ENCODE data around the gene GUCD1. TPM values are rescaled to one million over a fixed set of nuclear protein-coding genes. Genes with fewer than 3 reads are reported as not detected.
A peak's percentile ranks its signal among the peaks of the same experiment; 100 is the strongest.
"Not testable (repeated sequence)": the region's sequence is repeated elsewhere in the genome, so short reads cannot be mapped to it uniquely, and the experiment has no call there.

GUCD1 gene
- total RNA-seq, 1 donor from 2014 or later, result 242 TPM

DNA sequence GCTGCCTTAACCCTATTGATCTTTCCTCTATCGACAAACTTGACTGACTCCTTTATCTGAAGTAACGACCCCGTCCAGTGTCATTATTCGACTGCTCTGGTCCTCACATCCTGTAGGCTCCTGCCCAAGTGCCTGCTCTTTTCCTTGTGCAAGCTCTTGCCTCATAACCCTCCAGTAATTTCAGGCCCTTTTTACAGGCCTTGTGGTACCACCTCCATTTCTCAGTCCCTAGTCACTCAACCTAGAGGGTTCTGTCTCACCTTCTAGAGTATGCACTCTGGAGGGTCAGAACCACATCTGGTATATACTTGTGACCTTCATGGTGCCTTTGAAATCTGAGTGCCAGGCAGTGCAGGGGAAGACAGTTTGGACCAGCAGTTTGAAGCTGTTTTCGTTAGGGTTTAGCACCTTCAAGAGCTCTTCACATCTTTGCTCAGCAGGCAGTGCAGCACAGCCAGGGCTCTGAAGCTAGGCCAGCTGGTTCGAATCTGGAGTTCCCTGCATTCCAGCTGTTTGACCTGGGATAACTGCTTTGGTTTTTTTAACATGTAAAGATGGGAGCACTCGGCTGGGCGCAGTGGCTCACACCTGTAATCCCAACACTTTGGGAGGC lies 12.1 kb upstream of the GUCD1 start:
- no peak for DNase-seq (ENCODE audit: low read depth)

DNA sequence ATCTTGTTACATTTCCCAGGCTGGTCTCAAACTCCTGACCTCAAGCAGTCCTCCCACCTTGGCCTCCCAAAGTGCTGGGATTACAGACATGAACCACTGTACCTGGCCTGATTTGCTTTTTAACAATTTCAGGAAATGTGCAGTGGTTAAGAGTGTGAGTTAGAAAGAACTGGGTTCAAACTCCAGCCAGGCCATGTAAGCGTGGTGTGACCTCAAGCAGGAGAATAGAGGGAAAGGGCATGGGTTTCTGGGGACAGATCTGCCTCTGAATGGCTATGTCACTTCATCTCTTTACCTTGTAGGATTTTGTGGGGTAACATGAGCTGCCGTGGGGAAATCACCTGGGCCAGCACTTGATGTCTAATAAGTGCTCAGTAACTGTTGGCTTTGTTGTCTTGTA lies 10.1 kb upstream of the GUCD1 start:
- DNase-seq (ENCODE audit: low read depth), result no peak

DNA sequence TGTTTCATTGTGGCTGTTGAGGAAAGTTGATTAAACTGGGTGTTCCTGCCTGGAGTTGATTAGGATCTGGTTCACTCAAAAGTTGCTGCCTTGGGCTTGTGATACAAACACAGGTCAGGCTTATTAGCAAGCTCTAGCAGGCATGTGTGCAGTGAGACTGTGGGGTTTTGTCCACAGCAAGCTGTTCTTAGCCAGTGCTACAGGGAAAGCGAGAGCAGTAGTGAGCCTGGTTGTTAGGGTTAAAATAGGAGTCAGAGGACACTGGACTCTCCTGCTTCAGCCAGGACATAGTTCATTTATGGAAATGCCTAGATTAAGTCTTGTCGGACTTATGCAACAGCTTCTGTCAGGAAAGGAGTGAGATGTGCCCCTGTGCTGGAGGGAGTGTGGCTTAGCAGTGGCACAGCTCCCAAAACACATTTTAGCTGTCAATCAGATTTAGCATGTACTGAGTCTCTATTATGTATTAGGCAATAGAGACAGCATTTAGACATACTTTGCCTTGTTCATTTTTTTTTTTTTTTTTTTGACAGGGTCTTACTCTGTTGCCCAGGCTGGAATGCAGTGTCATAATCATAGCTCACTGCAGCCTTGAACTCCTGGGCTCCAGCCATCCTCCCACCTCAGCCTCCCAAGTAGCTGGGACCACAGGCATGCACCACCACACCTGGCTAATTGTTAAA lies 9.6 kb upstream of the GUCD1 start:
- peak; percentile 72 for DNase-seq (ENCODE audit: low read depth)

DNA sequence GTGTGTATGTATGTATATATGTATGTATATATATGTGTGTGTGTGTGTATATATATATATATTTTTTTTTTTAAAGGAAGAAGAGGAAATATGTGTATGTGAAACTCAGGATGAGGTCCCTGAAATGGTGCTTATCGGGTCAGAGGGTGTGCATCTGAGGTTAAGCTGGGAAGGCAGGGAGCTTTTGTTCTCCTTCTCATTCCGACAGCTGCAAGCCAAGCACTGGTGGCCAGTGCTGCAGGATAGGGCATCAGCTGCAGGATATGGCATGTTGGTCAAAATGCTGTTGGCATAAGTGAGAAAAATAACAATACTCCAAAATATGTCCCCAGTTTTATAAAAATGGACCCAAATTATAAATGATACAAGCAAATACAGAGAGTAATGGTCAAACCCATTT lies 8.3 kb upstream of the GUCD1 start:
- peak; percentile 84 for DNase-seq (ENCODE audit: low read depth)

DNA sequence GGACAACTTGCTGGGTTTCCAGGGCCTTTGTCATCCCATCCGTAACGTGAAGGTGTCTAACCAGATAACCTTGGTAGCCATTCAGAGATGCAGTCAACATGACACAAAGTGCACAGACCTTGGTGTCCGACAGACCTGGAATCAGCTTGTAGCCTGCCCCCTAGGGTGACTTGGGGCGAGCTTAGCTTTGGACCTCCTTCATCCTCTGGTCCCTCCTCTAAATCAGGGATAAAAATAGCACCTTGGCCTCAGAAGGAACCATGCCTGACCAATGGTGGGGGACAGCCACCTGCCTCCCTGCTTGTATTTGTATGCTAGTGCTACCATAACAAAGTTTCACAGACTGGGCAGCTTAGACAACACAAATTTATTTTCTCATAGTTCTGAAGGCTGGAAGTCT lies 4.5 kb upstream of the GUCD1 start:
- DNase-seq (ENCODE audit: low read depth), result peak; percentile 78

DNA sequence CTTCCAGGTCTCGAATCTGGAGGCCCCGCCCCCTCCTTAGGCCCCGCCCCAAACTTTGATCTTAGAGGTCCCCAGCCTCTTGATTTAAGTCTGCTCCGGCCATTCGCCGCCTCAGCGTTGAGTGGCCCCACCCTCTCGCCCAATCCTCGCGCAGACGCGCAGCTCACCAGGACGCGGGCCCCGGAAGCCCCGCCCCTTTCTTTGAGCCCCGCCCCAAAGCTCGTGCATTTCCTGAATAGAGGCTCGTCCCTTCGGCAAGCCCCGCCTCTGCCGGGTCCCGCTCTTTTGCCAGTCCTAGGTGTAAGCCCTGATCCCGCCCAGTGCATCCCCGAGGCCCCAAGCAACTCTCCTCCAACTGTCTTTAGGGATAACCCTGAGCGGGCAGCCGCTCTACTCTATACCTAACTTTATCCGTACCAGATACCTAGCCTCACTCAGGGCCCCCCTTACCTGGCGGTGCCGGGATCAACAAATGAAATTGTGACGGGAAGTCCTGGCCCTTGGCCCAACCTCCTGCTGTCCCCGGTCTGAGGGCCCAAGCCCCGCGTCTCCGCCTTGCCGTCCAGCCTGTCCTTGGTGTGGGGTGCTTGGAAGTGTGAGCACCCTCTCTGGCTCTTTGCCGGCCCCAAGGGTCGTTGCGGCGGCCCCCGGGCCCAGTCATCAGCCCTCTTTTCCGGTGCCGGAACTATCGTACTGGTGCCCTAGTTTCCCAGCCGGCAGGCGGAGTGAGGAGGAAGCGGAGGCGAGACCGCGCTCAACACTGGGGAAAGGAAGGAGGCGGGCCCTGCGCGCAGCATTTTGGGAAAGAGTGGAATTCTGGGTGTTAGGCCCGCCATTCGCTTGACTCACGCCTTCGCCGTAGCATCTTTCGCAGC lies 464 bp upstream of the GUCD1 start, which contains the start of gene SNRPD3:
Gene SNRPD3, plus strand, starts transcription at position 835 of the 875 bp plus-strand sequence. CDS start 1,676 bp downstream, outside the sequence.
- DNase-seq (ENCODE audit: low read depth), result peak; percentile 99

DNA sequence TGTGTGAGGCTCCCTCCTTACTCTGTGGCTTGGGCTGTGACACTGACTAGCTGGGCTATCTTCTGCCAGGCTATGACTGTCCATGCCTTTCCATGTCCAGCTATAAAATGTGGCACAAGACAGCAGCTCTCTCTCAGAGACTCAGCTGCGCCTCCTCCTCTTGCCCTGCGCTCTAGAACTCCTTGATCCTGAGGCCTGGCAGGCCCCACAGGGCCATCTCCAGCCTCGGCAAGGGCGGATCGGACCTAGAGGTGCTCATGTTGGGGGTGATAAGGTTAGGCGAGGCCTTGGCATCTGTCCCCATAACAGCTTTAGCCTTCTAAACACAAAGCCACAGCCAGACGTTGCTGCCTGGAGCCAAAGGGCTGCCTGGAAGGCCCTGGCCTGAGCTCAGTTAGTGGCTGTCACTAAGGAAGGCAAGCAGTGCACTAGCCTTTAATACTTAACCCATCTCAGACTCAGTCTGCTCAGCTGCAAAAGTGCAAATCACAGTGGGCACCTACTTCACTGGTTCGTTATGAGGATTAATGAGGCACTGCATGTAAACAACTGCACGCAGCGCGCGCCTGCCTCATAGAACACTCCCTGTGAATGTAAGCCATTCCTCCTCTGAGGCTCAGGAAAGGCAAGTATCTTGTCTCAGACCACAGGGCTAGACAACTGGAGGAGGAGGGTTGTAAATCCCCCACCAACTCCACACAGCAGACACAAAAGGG lies 1.2 kb downstream of the GUCD1 start:
- peak; percentile 55 for DNase-seq (ENCODE audit: low read depth)

DNA sequence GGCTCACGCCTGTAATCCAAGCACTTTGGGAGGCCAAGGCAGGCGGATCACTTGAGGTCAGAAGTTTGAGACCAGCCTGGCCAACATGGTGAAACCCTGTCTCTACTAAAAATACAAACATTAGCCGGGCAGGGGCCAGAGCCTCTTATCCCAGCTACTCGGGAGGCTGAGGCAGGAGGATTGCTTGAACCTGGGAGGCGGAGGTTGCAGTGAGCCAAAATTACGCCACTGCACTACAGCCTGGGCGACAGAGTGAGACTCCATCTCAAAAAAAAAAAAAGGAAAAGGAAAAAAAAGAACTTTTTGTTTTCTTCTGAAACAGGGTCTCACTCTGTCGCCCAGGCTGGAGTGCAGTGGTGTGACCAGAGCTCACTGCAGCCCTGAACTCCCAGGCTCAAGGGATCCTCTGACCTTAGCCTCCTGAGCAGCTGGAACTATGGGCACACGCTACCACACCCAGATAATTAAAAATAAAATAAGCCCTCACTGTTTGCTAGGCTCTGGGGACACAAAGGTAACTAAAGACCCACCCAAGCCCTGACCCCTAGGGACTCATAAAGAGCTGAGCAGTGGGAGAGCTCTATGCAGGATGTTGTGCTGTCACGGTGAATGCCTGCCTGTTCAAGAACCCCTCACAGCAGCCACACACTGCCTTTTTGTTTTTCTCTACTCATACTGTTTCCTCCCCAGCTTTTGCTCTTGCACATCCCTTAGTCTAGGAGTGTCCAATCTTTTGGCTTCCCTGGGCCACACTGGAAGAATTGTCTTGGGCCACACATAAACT lies 2.2 kb downstream of the GUCD1 start:
- not testable (repeated sequence) for DNase-seq (ENCODE audit: low read depth)

DNA sequence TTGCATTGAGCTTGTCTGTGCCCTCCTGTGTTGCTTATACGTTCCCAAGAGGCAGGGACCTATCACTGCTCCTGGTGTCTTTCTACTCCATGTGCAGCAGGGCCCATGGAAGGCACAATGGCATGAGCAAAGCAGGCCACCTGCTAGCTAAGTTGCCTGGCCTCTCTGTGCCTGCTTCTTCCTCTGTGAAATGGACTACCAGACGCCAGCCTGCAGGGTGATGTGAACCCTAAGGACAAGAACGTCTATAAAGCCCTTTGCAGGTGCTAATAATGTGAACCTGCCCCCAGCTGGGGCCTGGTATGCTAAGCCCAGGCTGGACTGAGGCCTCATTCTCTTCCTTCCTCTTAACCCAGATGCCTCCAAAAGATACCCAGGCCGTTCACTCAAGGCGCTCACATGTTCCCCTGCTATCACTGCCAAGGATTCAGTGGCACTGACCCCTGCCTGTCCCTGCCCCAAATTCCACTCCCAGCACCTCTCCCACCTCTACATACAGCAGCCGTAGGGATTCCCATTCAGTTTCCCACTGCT lies 4.0 kb downstream of the GUCD1 start:
- DNase-seq (ENCODE audit: low read depth), result no peak

DNA sequence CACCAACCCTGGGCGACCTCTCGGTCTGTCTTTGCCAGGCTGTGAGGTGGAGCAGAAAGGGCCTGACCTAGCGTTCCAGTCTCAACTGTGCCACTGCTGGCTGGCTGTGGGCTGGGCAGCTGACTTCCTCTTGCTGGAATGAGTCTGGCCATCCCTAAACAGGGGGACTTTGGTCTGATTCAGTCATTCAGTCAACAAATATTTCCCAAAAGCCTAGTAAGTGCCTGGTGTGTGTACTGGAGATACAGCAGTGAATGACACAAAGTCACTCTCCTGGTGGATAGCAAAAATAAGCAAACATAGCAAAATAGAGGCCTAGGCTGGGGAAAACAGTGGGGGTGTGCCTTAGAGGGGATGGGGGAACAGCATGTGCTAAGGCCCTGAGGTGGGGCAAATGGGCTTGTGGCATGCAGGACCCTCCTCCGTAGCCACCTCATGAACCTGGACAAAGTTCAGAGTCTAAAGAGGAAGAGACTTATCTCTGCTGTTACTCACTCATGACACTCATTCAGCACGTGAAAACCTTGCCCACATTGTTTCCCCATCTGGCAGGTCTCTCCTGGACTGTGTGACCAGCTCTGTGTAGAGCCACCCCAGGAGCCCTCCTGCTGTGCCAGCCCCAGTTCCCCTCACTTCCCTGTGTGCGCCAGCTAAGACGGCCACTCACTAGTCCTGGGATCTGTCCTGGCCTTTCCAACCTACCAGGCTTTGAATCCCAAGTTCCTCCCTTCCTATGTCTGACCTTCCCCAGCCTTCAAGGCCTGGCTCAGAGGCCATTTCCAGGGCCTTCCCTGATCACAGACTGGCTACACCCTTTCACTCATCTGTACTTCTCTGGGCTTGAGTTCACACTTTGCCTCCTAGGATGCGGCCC lies 4.7 kb downstream of the GUCD1 start:
- DNase-seq (ENCODE audit: low read depth), result no peak

DNA sequence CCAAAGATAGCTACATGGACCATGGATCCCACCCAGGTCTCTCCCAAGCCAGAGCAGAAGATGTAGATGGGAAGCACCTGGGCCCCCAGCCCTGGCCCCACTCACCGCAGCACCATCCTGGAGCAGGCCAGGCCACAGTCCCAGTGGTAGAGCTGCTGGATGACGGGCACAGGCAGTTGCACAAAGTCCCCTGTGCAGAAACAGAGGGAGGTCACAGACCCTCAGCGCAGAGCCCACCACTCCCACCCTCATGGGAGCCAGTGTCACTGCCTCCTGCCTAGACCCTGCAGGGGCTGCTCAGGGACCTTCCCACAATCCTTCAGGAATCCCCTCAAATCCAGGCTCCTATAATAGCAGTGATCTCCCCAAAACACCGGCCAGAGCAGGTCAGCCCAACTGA lies 6.1 kb downstream of the GUCD1 start:
- no peak for DNase-seq (ENCODE audit: low read depth)

DNA sequence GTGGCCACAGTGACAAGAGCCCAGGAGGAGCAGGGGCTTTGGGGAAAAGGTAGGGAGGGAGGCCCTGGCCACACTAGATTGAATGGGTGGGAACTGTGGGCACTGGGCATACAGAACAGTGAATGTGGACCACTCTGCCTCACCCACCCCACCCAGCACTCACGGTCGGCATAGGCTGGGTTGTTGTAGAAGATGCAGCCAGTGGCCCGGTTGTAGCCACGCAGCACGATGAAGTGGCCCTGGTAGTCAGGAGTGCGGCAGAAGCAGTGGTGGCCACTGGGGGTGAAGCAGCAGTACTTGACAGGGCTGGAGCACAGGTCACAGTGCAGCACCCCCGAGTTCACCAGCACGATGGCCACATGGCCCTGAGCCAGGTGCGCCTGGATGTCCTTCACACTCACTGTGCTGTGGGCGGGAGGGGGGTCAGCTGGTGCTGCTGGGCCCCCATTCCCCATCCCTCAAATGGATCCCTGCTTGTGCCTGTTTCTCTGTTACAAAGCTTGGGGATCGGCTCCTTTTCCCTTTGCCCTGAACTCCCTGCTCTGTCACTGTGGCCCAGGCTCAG lies 11.2 kb downstream of the GUCD1 start:
- DNase-seq (ENCODE audit: low read depth), result no peak

DNA sequence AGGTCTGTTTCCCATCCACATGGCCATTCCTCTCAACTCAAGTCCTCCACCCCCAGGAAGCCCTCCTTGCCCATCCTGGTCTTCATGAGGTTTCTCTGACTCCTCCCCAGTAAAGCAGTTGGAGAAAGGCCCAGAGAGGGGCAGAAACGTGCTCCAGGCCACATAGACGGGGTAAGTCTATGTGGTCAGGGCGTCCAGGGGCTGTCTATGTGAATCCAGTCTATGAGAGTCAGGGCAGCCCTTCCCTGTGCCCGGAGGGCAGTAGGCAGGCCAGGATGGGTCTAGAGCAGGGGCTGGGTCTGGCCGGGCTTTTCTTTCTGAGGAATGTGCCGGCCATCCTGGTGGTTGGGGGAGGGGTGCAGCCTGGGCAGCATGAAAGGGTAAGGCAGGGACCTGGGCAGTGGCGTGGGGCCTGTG lies 11.7 kb downstream of the GUCD1 start:
- DNase-seq (ENCODE audit: low read depth), result peak; percentile 89

DNA sequence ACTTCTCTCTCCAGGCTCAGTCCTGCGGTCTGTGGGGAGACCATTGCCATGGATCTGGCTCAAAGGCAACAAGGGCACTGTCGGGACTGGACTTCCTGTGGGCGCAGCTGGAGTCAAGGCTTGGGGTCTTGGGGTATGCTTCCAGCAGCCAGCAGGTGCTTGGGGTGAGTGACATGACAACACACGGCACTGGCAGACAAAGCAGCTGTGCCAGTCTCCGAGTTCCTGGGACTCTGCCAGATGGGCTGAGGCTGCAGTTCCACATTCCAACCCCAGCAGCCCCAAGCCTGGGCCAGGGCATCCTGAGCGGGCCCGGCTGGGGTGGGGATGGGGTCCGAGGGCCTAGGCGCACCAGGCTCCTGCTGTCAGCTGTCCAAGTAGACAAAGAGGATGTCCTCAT lies 12.3 kb downstream of the GUCD1 start:
- DNase-seq (ENCODE audit: low read depth), result peak; percentile 98

DNA sequence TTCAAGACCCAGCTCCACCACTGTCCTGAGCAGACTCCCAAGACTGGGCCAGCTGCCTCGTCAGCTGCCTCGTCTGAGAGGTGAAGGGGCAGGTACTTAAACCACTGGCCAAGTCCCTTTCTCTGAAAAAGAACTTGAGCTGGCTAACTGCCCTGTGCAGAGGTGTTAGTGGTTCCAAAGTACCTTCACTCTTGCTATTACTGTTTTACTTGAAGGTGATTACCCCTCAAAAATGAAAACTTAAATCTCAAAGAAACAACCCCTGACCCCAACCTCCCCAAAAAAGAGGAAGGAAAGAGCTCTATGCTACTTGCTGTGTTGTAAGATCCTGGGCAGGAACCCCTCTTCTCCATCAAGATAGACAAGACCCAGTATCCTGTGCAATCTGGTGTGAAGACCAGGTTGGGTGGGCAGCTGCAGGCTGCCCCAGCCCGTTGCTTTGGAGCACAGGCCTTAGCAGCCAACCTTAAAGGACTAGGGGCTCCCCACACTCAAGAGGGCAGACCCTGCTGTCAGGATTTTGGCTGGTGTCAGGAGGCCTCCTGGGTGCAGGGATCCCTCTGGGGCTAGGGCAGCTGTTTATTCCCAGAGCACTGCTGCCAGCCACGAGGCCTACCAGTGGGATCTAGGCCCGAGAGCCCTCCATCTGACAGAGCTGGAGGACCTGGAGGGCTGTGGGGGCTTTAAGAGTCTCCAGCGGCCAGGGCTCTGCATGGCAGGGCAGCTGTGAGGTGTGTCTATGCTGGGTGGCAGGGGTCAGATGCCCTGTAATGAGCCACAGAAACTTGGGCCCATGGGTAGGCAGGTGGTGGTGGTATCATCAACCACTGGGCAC lies 13.0 kb downstream of the GUCD1 start:
- no peak for DNase-seq (ENCODE audit: low read depth)

DNA sequence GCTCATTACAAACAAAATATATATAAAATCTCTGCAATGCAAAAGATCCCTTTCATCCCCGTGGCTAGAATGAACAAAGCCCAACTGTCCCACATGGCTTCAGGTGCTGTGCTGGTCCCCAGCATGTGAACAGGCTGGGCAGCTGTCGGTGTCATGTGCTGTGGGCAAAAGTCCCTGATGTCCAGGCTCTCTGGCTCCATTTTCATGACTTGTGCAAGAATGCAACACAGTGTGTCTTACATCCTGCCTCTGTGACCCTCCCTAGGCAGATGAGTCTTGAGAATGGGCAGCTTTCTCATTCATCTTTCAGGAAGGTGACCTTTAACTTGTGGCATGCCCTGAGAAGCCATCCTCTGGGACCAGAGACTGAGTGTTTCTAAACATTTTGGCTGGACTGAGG lies 14.5 kb downstream of the GUCD1 start:
- peak; percentile 75 for DNase-seq (ENCODE audit: low read depth)

DNA sequence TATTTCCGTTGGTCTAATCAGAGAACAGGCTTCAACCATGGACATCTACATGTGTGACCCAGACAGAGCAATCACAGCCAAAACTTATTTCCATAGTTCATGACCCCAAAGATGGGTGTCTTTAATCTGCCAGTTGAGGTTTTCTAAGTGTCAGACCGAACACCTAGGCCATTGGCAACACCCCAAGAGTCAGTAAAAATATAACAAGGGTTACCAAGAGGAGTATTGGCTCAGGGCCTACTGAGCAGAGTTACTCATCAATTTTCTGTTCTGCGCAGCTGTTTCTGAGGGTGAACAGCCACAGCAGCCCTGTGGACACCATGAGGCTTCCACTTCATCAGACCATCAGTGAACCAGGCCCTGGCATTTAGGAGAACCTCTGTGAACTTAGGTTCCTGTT lies 18.8 kb downstream of the GUCD1 start:
- DNase-seq (ENCODE audit: low read depth), result peak; percentile 88

DNA sequence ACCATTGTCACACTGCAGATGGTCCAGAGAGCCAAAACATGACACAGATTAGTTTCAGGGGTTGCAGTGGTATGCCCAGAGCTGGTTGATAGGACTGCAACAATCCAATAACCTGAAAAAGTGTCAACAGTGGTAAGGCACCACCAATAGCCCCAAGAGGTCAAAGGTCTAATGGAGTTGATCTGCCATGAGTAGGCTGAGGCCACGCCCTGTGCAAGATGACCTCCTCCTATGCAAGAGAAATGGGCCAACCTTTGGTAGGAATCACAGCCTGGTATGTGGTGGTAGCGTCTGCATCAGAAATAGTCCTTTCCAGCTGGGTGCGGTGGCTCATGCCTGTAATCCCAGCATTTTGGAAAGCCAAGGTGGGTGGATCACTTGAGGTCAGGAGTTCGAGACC lies 19.6 kb downstream of the GUCD1 start:
- DNase-seq (ENCODE audit: low read depth), result no peak
